Measurements from ENCODE around the gene INO80B.
A peak's percentile ranks its signal among the peaks of the same experiment; 100 is the strongest.
"Not testable (repeated sequence)": the region's sequence is repeated elsewhere in the genome, so short reads cannot be mapped to it uniquely, and the experiment has no call there.

The INO80B gene

DNA sequence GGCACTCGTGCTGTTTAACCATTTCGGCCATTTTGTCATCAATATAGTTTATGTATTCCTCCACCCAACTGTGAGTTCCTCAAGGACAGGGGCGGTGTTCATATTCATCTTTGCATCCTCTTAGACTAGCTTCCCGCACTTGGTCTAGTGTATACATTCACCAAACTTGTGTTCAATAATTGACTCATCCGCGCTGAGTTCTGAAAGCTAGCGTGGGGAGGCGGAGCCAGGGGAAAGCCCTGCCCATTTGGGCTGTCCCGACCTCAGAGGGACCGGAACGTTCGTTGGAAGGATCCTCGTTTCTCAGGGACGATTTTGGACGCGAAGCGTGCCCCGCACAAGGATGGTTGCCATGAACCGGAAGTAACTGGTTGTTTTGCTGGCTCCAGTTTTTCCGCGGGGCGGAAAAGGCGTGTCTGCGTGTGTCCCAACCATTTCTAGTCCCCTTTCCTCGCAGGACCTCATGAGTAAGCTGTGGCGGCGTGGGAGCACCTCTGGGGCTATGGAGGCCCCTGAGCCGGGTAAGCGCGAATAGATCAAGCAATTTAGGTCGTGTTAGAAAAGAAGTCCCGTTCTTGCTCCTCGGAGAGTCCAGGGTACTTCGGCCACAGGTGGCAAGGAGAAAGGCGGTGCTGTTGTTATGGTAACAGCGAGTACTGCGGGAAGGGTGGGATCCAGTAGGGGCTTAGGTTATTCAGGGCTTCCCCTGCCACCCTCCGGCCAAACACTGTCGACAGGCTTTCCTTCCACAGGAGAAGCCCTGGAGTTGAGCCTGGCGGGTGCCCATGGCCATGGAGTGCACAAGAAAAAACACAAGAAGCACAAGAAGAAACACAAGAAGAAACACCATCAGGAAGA is at the start of gene INO80B:
Gene INO80B (plus strand): TSS at position 434 of the 858 bp plus-strand sequence. CDS start 30 bp downstream, at position 464.
- peak; percentile 98 for DNase-seq

DNA sequence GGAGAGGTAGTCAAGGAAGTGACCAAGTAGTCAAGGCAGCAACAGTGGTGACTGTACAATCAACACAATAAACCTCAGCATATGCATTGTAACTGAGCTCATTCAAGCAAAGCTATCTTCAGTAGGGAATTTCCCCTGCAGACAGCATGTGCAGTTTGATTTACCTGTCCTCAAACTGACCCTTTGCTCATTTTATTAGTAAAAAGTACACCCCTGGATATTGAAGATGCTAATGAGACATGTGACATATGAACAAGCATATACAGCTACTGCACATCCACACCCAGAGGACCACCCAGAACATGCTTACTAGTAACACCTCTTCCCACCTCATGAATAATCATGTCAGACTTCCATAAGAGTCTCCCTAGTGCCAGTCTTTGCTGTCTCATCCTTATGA is 48.9 kb upstream of the INO80B start:
- DNase-seq, result no peak

DNA sequence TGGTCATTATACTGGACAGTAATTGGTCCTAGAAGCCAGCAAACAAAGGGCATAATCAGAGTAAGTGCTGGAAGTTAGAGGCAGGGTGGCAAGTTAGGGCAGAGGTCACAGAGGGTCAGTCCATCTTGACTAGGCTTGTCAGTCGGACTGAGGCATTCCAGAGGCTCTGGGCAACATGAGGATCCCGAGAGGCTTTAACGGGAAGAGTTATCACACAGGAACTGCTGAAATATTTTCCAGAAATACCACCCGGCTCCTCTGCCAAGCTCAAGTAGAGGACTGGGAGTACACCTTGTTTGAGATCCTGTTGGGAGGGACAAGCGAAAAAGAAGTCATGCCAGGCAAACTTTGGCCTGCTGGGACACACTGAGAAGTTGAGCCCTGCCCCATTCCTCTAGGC is 47.2 kb upstream of the INO80B start:
- no peak for DNase-seq

DNA sequence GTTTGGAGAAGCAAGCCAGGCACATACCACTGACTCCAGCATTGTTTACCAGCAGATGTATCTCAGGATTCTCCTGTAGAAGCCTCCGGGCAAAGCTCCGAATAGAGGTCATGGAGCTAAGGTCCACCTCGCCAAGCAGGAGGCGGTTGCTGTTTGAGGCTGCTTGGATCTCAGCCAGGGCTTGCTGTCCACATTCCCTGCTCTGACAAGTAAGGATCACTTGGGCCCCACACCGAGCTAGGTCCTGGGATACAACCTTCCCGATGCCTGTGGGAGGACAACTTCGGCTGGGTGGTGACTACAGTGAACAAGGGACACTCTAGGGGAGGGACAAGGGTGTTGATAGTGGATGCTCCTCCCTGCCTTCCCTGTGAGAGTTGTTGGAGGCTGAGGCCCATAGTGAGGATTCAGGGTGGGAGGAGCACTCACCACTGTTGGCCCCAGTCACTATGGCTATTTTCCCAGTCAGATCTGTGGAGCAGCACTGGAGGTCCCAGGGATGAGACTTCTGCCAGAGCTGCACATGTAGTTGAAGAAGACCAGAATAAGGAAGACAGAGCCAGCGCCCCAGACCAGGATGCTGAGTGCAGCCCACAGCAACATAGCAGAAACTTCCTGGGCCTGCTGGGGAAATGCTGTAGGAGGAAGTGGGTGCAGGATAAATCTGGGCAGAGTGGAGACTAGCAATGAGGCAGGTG is 41.7 kb upstream of the INO80B start:
- no peak for DNase-seq

DNA sequence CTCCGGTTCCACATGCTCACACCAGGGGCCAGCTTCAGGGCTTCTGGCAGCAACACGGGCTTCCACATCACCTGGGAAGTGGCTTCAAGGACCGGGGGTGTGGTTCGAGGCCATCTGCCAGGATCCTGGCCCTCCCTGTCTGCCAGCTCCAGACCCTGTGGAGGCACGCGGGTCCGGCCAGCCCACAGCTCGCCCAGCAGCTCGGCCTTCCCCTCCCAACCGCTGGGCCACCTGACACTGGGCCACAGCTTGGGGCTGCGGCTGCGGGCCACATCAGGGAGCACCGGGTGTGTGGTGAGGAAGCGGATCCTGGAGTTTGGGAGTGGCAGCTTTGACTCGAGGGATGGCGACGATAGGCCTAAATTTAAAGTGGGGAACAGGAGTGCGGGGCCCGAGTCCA is 40.4 kb upstream of the INO80B start:
- no peak for DNase-seq

DNA sequence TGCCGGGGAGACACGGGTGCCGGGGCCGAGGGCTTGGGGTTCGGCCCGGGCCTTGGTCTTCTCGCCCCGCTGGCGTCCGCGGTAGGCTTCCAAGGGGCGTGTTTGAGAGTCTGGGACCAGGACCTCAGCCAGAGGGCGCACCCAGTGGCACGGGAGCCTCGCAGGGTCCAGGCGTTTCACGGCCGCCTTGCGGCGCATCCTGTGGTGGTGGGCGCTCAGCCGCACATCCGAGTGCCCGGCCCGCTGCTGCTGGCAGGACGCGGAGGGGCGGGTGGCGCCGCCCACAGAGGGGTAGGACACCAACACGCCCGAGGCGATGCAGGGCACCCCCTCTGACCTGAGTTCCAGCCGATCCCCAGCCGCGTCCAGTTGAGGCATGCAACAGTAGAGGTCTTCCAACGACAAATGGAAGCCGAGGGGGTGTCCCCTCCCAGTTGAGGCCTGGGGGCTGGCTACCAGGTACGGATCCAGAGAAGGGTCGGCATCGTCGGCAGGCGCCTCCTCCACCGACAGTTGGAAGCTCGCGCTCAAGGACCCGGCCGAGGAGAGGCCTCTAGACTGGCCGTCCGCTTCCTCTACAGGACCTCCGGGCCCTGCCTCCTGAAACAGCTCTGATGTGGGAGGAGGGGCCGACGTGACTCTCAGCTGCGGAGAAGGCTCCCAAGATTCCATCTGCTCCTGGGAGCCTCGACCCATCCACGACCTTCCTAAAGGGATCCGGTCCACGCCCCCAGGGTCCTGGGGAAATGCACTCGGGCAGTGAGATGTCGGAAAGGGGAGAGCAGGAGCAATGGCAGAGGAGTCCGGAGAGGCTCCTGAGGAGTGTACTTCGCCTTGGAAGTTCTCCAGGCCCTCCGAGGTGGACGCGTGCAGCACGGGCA is 39.8 kb upstream of the INO80B start:
- peak; percentile 31 for DNase-seq

DNA sequence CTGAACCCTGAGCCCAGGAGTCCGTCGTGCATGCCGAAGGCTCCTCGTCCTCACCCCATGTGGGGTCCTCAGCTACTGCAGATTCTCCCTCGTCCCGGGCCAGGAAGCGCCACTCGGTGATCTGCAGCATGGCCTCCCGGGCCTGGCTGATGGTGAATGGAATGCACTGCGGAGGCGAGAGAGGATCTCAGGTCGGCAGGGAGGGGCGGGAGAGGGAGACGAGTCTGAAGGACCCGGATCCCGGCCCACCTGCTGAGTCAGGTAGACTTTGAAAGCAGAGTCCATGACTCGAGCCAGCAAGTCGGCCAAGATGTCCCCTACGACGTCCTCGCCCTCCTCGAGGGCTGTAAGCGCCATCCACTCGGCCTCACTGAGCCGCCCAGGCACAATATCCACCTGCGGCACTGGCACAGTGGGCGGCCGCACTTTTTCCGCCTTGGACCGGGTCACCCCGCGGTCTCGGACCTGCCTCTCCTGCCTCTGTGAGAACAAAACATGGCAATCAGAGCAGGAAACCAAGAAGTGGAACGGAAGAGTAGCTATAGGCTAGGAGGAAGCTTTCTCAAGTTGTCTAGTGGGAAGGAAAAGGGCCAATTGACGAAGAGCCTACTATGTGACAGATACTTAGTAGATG is 39.0 kb upstream of the INO80B start:
- no peak for DNase-seq

DNA sequence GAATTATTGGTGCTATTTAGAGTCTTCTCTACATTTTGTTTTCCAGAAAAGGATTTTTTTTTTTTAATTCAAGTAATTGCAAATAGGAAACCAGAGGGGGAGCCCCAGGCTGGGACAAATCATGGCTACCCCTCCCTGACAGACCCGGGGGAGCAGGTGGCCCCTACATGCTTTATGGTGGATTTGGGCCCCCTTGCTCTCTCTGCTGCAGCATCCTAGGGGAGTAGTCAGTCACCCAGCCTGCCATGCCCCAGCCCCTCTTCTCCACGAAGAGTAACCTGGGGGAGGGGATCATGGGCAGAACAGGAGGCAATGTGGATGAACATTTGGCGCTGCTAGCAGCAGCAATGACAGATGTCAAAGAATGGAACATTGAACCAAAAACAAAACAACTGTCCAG is 38.1 kb upstream of the INO80B start:
- DNase-seq, result no peak

DNA sequence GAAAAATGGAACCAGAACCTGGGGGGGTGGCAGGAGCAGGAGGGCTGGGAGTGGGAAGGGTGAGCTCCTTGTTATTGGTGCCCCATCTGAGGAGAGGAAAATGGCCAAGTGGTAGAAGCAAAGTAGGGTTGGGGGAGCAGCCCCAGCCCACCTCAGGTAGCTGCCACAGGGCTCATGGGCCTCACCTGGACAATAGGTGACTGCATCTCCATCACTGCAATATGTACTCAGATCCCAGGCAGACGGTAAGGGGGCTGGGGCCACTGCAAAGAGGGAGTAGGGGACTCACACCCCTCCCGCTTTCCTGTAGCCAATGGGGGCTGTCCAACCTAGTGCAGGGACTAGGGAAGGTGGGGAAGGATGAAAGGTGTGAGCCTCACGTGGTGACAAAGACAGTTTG is 37.7 kb upstream of the INO80B start:
- no peak for DNase-seq

DNA sequence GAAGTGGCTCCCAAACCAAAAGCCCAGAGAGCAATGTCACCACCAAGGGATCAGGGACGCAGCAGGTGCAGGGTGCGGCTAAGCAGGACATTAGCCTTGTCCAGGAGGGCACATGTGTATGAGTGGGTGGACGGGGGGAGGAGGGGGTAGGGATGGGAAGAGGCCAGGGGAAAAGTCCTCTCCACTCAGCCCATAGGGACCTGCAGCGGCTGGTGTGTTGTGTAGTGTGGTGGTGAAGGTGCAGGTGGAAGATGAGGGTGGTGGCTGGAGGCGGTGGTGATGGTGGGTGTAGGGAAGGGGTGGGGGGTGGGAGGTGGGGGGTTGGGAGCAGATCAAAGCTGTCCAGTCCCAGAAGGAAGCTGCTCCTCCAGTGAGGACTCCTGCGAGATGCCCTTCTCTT is 37.1 kb upstream of the INO80B start:
- DNase-seq, result no peak

DNA sequence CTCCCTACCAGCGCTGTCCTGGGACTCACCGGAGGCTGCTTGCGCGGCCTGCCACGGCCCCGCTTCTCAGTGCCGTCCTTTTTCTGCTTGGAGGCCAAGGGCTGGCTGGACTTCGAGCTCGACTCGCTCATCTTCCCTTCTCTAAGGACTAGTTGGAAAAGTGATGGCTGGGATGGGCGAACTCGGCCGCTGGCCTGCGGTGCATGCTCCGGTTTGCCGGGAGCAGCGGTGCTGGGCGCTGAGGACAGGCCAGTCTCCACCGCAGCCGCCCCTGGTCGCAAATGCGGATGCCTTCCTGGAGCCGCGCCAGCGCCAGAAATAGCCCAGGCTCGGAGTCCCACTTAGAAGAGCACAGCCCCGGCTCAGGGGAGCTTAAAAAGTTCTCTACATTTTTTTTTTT is 36.6 kb upstream of the INO80B start:
- DNase-seq, result no peak

DNA sequence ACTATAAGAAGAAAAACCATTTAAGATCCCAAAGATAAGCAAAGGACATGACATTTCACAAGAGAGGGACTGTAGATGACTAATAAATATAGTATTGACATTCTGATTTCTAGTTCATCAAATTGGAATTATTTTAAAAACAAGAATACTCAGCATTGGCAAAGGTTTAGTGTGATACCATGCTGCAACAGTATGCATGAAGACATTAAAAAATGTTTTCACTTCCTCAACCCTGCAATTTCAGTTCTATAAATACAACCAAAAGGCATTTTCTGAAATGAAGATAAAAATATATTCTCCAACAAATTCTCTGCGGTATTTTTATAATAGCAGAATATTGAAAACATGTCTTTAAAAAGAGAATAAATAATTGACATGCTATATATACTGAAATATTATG is 35.5 kb upstream of the INO80B start:
- DNase-seq, result no peak

DNA sequence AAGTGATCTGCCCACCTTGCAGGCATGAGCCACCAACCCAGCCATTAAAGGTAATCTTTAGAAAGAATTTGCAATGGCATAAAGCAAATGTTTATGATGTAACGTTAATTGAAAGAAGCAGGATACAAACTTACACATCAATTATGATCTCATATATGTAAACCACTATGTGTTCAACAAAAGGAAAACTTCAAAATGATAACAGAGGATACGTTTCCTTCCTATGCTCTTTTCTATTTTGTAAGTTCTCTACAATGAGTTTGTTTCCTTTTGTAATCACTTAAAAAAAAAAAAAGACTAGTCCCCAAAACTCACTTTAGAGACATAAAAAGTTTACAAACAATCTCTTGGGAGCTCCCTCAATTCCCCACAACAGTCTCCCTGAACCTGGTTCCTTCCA is 34.9 kb upstream of the INO80B start:
- DNase-seq, result no peak

DNA sequence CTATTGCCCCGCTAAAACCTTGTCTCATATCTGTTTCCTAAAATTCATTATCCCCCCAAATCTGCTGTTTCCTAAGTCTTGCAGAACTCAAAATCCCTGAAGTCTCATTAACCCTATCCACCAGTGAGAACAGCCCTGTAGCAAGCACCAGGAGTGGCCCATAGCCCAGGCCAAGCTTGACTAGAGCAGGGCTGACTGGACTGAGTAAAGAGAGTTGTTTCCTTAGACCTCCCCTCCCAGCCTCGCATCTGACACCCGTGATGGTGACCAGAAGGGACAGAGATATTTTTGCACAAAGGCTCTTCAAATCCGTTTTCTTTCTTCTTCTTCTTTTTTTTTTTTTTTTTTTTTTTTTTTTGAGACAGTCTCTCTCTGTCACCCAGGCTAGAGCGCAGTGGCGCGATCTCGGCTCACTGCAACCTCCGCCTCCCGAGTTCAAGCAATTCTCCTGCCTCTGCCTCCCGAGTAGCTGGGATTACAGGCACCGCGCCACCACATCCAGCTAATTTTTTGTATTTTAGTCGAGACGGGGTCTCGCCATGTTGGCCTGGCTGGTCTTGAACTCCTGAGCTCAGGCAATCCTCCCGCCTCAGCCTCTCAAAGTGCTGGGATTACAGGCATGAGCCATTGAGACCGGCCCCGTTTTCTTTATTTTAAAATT is 34.3 kb upstream of the INO80B start:
- not testable (repeated sequence) for DNase-seq

DNA sequence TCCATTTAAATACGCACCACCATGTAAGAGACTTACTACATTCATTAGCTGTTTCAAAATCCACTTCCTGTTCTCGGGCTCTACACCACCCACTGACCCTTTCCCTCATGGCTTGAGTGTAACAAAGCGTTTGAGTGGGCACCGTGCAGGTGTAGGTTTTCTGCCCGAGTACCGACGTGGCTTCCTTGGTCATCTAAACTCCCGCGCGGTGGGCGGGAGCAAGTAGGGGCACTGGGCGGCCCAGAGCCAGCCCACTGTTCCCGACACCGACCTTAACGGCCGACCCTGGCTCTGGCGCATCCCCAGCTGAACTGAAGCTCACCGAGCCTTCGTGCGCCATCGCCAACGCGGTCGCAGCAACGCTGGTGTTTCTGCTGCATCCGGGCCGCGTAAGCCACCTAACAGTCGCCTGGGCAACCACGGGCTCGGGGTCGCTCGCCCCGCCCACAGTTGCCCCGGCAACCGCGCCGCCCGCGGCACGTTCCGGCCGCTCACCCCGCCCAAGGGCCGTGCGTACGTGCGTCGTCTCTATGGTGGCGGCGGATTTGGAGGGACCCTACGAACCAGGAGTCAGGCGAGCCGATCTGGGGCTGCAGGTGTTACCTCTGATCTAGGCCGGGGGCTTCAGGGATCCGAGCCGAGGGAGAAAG is 33.5 kb upstream of the INO80B start, which contains the start of the genes C2orf81 and WDR54:
Gene C2orf81 (minus strand): TSS at position 399 of the 650 bp plus-strand sequence. CDS start 59 bp downstream, at position 340.
Gene WDR54 (plus strand): TSS at position 510 of the 650 bp plus-strand sequence. CDS start 424 bp downstream, outside the sequence.
- DNase-seq, result peak; percentile 89

DNA sequence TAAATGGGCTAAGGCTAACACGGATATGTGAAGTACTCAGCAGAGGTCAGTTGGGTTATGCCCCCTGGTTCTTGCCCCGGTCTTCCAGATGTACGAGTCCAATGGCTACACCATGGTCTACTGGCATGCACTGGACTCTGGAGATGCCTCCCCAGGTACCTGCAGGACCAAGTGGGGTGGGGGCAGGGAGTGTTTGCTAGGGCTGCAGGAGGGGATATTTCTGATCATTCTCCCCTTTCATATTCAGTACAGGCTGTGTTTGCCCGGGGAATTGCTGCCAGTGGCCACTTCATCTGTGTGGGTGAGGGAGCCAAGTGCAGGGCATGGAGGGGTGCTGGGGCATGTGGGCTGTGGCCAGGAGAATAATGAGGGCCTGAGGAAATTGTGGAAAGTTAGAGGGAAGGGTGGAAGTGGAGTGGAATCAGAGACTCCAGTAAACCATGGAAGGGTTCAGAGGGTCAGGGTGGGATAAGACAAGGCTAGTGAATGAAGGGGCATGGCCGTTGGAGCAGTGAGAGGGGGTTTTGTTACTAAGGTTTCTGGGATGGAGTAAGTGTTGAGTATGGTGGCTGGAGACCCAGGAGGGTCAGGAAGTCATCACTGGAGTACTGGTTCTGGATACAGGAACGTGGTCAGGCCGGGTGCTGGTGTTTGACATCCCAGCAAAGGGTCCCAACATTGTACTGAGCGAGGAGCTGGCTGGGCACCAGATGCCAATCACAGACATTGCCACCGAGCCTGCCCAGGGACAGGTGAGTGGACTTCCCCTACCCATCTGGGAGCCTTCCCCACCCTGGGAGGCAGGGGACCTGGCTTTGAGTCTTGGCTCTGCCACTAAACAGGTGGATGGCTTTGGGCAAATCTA is 31.4 kb upstream of the INO80B start:
- DNase-seq, result no peak

DNA sequence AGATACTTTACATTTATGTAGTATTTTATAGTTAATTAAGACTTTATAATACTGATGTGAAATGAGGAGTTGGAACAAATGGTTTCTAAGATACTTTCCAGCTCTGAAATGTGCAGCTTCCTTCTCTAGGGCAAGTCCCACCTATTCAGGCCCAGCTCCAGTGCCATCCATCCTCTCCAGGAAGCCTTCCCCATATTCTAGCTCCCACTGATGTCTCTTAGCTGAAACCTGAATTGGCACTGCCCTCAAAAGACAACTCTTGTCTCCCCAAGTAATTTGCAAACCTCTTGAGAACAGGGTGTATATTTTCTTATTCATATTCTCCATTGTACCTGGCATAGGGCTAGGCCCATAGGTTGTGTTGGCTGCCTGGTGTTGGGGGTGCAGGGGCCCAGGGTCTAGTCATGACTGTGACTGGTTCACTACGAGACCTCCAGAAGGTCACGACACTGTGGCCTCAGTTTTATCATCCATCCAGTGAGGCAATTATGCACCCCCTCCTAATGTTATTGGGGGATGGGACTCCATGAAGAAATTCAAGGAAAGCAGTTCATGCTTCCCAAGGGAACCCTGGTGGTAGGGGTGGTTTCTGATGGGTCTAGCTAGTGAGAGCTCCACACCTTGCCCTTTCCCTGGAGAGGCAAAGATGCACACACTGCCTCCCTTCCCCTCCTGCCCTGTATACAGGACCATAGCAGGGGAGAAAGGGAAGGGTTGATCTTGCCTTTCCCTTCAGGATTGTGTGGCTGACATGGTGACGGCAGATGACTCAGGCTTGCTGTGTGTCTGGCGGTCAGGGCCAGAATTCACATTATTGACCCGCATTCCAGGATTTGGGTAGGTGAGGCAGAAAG is 30.5 kb upstream of the INO80B start:
- no peak for DNase-seq

DNA sequence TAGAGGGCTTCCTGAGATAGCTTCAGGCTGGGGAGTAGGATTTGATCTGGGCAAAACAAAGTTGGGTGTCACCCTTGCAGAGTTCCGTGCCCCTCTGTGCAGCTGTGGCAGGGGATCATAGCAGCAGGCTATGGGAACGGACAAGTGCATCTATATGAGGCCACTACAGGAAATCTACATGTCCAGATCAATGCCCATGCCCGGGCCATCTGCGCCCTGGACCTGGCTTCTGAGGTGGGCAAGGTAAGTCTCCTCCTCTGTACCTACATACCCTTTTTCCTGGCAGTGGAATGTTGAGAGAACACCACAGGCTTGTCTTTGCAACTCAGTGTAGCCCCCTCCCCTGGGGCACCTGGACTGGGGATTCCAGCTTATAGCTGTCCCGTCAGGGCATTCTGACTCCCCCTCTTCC is 29.9 kb upstream of the INO80B start:
- DNase-seq, result no peak

DNA sequence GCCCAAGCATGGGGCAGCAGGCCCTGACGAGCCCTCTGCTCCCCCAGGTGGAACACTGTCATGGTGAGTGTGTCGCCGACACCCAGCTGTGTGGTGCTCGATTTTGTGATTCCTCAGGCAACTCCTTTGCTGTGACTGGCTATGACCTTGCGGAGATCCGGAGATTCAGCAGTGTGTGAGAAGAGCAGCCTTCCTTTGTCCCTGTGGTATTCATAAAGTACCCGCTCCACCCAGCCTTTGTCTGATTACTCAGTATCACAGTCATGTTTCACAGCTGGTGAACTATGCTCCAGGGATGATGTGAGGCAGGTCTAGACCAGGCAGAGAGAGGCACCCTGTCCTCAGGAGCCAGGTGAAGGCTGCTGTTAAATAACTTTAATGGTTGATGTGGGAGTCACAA is 29.4 kb upstream of the INO80B start:
- no peak for DNase-seq

Measured in fibroblast of skin of right biceps (primary cell).